ENCODE data around the gene EEF1B2.
"Not testable (repeated sequence)": the region's sequence is repeated elsewhere in the genome, so short reads cannot be mapped to it uniquely, and the experiment has no call there.

Gene EEF1B2

DNA sequence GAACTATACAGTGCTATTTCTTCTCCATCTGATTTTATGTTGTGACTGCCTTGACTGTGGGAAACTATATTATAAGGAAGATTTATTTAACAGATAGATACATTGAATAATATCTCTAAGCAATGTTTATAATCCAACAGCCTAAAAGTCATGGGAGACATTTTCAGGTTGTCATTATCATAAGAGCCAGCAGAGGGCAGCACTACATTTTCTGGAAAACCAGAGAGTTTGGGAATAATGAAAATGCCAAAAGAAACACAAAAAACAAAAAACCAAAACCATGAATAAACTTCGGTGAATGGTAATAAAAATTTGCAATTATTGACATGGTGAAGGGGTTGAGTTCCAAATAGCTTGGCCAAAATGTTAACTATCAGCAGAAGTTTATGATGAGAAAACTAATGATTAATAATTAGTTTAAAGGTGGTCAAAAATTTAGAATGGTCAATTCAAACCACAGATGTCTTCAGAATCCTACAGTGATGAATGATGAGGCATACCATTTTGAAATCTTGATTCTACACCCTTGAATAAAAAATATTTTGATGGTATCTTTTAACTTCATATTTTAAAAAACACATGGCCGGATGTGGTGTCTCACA lies 4.7 kb downstream of the EEF1B2 start:
- peak; percentile 20 for DNase-seq

DNA sequence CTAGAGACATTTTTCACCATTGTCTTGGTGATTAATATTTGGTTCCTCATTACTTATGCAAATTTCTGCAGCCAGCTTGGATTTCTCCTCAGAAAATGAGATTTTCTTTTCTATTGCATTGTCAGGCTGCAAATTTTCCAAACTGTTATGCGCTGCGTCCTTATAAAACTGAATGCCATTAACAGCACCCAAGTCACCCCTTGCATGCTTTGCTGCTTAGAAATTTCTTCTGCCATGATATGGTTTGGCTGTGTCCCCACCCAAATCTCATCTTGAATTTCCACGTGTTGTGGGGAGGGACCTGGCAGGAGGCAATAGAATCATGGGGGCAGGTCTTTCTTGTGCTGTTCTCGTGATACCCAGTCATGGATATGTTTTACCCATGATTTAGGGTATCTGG lies 8.5 kb downstream of the EEF1B2 start:
- DNase-seq, result not testable (repeated sequence)

DNA sequence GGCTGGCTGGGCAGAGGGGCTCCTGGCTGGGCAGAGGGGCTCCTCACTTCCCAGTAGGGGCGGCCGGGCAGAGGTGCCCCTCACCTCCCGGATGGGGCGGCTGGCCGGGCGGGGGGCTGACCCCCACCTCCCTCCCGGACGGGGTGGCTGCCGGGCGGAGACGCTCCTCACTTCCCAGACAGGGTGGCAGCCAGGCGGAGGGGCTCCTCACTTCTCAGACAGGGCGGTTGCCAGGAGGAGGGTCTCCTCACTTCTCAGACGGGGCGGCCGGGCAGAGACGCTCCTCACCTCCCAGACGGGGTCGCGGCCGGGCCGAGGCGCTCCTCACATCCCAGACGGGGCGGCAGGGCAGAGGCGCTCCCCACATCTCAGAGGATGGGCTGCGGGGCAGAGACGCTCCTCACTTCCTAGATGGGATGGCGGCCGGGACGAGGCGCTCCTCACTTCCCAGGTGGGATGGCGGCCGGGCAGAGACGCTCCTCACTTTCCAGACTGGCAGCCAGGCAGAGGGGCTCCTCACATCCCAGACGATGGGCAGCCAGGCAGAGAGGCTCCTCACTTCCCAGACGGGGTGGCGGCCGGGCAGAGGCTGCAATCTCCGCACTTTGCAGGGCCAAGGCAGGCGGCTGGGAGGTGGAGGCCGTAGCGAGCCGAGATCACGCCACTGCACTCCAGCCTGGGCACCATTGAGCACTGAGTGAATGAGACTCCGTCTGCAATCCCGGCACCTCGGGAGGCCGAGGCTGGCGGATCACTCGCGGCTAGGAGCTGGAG lies 12.1 kb downstream of the EEF1B2 start:
- DNase-seq, result not testable (repeated sequence)

DNA sequence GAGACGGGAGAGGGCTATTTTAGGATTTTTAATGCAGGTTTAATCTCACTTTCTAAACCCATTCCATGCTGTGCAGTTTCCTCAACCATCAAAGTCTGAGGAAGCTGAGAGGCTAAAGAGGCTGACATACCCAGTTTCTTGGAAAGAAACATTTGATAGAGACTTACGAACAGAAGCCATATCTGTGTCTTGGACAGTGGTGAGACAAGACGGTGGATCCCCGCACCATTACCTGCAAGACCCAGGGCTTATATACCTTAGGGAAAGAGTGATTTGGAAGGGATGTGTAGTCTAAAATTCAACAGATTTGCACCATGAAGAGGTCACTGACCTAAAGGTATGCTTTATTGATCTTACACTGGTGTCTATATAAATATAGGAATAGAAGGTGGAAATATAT lies 13.5 kb downstream of the EEF1B2 start:
- no peak for DNase-seq

DNA sequence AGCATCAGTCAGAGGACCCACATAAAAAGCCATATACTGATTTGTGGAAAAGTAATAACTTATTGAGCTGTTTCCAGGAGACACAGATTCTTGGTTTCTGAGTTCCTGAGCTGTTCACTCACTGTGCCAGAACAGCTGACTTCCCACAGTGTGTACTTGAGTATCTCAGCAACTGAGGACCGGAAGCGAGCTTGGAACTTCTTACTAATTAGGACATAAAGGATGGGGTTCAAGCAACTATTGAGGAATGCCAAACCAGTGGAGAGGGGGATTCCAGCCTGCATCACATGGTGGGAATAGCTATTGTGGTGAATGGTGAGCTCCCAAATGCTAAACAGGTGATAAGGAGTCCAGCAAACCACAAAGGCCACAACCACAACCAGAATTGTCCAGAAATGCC lies 16.4 kb downstream of the EEF1B2 start:
- no peak for DNase-seq

DNA sequence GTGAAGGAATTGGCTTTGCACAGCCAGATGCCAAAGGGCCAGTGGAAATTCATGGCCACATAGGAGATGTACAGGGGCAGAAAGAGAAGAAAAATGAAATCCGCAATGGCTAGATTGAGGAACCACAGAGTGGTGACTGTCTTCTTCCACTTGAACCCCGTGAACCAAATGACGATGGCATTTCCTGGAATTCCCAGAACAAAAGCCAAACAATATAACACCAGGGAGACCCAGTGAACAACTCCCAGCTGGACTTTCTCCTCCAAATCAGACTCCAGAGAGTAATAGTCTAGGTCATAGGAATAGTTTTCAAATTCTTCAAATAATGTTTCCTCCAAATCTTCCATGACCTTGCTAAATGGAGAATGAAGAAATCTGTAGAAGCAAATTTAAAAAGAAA lies 17.2 kb downstream of the EEF1B2 start:
- DNase-seq, result no peak

DNA sequence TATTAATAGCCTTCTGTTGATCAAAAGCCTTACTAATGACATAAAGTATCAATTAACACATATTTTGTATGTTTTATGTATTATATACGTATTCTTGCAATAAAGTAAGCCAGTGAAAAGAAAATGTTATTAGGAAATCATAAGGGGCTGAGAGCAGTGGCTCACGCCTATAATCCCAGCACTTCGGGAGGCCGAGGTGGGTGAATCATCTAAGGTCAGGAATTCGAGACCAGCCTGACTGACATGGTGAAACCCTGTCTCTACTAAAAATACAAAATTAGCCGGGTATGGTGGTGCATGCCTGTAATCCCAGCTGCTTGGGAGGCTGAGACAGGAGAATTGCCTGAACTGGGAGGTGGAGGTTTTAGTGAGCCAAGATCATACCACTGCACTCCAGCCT lies 21.8 kb downstream of the EEF1B2 start:
- not testable (repeated sequence) for DNase-seq

DNA sequence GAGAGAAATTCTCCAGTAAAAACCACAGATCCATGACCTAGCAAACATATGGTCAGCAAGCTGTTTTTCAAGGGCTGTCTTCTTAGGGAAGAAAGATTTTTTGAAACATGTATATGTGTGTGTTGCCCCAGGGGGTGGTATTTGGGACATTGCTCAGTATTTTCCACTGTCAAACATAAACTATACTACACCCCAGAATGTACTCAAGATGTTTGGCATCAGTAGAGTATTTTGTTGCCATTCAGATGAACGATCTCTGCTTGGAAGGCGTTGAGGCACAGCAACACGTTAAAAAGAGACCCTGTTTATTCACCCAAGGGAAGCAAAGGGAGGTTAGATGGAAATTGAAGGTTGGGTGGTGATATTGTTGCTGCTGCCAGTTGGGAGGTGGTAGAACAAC lies 30.0 kb downstream of the EEF1B2 start:
- no peak for DNase-seq

DNA sequence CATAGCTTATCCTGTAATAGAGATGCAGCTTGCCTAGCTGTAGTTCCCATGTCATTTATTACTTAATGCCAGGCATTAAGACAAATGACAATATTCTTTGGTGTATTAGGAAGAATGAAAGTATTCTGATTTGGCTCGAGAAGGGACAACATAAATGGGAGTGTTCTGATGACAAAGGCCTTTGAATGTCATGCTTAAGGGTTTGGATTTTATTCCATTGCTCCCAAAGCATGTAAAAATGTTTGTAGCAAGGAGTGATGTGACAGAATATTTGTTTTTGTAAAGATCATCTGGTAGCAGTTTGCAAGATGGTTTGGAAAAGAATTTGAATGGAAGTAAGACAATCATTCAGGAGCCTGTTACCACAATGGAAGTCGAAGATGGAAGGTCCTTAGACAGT lies 30.4 kb downstream of the EEF1B2 start:
- no peak for DNase-seq

DNA sequence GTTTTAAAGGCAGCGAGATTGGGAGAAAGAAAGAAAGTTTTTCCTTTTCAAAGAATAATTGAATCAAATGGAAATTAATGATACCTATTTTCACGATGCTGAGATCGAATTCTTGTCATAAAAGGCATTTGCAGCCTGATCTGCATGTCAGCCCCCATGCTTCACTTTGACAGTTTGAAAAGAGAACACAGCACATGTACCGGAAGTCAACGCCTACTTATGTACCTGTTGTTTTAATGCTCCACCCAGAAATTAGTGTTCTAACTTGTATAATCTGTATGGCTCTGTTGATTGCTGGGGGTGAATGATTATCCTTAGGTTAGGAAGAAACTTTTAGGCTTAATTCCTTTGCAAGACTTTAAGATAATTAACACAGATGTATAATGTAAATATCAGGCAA lies 31.0 kb downstream of the EEF1B2 start:
- DNase-seq, result no peak

DNA sequence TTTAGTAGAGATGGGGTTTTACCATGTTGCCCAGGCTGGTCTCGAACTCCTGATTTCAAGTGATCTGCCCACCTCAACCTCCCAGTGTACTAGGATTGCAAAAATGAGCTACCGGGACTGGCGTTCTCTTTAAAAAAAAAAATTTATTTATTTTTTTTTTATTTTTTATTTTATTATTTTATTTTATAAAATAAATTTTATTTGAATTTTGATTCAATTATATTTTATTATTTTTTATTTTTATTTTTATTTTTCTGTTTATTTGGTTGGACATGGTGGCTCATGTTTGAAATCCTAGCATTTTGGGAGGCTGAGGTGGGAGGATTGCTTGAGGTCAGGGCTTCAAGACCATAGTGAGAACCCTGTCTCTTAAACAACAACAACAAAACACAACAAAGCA lies 32.5 kb downstream of the EEF1B2 start:
- DNase-seq, result no peak

DNA sequence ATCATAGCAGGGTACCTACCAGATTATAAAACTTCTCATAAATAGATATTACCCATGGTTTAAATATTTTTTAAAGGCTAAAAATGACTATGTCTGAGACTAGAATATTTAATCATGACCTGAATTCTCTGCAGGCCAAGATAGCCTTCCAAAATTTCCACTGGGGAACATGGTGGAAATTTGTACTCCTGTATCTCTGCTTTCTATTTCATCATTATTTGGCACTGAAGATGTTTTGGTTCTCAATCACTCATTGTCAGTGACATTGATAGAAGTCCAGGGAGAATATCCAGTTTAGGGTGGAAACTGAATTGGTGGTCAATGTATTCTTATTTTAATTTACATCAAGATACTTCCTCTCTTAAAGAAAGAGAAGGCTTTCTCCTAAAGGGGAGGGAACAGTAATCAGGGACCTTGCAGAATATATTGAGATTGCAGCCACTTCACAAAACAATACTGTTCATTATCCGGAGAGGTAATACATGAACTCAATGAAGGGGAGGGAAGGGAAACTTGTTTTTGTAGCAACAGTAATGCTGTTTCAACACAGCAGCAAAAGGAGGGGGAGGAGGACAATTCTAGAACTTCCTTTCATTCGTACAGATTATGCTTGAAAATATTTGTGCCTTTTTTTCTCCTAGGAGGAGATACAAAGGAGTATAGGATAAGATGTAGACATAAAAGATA lies 34.1 kb downstream of the EEF1B2 start:
- no peak for DNase-seq

DNA sequence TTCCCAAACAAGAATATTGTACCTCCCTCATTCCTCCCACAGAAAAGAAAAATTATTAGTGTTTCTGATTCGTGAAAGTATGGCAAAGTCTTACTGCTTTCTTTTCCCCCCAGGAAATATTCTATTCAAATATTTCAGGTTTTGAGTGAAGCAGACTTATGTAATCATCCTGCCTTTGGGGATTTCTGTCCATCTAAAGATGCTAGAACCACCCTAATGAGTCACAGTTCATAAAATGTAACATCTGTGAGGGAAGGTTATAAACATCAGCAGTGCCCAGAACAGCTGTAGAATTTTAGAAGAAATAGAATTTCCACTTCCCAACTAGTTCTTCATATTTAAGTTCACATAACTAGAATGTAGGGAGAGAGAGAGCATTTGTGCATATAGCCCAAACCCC lies 39.0 kb downstream of the EEF1B2 start:
- DNase-seq, result no peak

DNA sequence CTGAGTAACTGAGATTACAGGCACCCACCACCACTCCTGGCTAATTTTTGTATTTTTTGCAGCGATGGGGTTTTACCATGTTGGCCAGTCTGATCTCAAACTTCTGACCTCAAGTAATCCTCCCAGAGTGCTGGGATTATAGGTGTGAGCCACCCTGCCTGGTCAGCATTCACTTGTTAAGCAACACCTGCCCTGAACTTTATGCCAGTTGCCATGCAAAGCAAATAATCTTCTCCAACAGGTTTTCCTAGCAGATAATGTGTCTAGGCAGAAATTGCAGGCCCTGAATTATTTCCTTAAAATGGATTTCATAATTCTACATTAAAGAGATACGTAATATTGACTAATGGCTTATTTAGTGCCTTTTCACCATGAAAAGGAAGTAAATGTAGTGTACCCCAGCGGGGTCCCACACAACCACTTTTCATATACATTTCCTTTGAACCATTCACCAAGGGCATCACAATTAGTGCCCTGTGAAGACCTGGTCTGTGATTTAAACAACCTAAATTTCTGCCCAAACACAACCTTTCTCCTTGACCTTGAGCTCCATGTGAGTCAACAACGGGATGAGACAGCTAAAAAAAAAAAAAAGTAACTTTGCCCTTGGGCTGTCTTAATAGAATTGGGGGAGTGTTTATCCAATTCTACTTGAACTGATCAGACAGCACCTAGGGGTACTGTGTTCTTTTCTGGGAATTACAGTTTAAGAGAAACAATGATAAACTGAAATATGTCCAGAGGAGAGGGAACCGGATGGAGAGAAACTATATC lies 41.6 kb downstream of the EEF1B2 start:
- no peak for DNase-seq

DNA sequence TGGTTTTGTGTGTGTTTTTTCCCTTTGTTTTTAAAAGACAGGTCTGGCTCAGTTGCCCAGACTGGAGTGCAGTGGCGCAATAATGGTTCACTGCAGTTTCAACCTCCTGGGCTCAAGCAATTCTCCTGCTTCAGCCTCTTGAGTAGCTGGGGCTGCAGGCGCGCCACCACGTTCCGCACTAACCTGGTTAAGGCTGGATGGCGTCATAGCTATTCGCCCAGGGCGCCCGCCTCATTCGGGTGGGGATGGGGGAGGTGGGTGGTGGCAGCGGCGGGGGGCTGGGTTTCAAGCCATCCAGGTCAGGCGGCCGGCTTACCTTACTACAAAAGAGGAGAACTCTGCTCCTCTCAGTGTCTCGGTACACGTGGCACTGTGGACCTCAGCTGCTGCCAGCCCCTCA lies 42.8 kb downstream of the EEF1B2 start:
- DNase-seq, result no peak

DNA sequence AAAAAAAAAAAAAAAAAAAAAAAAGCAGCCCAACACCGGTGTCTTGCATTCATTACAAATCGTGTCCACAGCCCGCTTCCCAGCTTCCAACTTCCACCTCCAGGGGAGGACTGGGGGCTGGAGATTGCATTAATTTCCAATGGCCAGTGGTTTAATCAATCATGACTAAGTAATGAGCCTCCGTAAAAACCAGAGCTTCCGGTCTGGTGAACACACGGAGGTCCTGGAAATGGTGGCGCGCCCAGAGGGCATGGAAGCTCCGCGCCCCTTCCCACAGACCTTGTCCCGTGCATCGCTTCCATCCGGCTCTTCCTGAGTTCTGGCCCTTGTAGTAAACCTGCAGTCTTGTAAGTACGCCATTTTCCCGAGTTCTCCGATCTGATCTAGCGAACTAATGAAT lies 43.6 kb downstream of the EEF1B2 start:
- DNase-seq, result no peak

DNA sequence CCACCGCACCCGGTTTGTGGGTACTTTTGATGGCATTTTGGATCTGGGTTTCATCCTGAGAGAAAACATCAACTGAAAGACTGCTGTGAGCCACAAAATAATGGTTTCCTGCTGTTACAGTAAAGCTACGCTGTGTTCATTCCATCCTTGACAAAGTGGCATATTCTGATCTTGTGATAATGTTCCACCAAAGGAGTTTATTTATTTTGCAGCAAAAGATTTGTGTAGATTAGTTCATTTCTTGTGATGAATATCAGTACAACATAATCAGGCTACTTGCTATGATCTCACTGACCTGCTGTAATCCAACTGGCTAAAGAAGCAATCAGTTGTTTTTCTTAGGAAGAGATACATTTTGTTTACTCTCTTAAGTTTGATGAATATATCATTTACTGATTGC lies 45.0 kb downstream of the EEF1B2 start:
- DNase-seq, result no peak

DNA sequence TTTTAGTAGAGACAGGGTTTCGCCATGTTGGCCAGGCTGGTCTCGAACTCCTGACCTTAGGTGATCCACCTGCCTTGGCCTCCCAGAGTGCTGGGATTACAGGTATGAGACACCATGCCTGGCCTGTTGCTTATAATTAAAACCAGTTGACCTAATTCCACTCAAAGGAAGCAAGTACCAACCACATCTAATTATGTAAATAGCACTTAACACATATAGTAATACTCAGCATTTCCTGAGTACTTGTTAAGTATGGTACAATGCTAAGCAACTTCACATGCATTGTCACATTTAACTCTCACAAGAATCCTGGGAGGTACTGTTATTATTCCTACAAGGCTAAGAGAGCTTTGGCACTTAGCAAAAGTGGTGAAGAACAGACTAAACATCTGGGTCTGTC lies 47.6 kb downstream of the EEF1B2 start:
- not testable (repeated sequence) for DNase-seq

DNA sequence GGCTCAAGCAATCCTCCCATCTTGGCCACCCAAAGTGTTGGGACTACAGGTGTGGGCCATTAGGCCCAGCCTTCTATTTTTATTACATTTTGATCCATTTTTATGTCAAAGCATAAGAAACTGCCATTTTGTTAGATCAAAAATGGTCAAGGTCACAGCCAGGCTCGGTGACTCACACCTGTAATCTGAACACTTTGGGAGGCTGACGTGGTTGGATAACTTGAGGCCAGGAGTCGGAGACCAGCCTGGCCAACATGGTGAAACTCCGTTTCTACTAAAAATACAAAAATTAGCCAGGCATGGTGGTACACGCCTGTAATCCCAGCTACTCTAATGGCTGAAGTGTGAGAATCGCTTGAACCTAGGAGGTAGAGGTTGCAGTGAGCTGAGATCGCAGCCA lies 49.2 kb downstream of the EEF1B2 start:
- DNase-seq, result no peak

DNA sequence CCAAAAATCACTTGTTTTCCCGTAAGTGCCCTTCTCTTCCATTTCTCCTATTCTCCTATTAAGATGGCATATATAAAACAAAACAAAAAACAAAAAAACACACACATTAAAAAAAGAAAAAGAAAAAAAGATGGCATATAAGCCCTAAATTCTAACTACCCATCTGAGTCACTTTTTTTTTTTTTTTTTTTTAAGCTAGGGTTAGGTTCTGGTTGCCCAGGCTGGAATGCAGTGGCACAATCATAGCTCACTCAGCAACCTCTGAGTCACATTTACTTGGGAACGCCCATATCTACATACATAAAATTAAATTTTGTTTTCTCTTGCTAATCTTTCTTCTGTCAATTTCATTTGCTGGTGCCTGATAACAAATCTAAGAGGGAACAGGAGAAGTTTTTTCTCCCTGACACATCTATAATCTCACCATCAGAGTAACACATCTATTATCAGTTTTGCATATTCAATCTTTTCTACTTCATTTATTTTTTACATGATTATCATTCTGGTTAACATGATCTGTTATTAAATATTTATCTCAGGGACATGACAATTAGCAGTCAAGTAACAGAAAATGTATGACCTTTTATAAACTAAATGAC lies 52.1 kb downstream of the EEF1B2 start:
- DNase-seq, result no peak

All from effector CD4-positive, alpha-beta T cell (primary cell).